ENCODE results near the gene CELA2A. TPM values are rescaled to one million over a fixed set of nuclear protein-coding genes. Genes with fewer than 3 reads are reported as not detected.

CELA2A gene
- polyA plus RNA-seq, 1 of the 3 experiments (the other 2 are of a cell fraction): not detected

GRCh38 chr1:15472587-15472986 is 16.1 kb downstream of the CELA2A start:
- Histone ChIP-seq H4K20me1 (ENCODE audit: insufficient read depth) (no peaks in the 10 kb centered on the region), H3K27ac (ENCODE audit: low read depth in 2 of 2, low read length in 1 of 2) (no peak overlapping the region), H3K9me2 (no peaks in the 10 kb centered on the region), H3F3A (replicated peaks; ENCODE audit: insufficient read depth) (no peaks in the 10 kb centered on the region), H3K4me2 (no peak overlapping the region), H3K27me3 (ENCODE audit: insufficient read depth) (no peaks in the 10 kb centered on the region), H3K4me3 (ENCODE audit: low read depth in 2 of 2, low read length in 1 of 2) (no peak overlapping the region), H3K9ac (no peak overlapping the region), H3K9me3 (no peaks in the 10 kb centered on the region), H3K79me2 (ENCODE audit: insufficient read depth) (no peaks in the 10 kb centered on the region), H3K36me3 (replicated peaks in 1 of 2; ENCODE audit: control insufficient read depth in 1 of 2, insufficient read depth in 2 of 2, low read length in 1 of 2) (no peaks in the 10 kb centered on the region), H2AFZ (ENCODE audit: low read depth) (no peak overlapping the region), H3K4me1 (ENCODE audit: control insufficient read depth in 1 of 2, insufficient read depth in 2 of 2, low read depth in 1 of 2, low read length in 1 of 2) (peaks cover 0 to 2% of the 10 kb centered on the region in 2 experiments; a peak in 1 of 4 replicates)
- POLR2A ChIA-PET: no interaction called here
- CTCF ChIA-PET: interaction anchor here (1.0 kb wide), 1 partner anchor 168 kb away, joined by 3 read pairs; no protein-coding TSS in a partner anchor
- WGBS (ENCODE audit: low lambda C conversion rate): 82% methylated on average over 11 of the region's 11 CpGs
- DNase-seq: no peak
- TF ChIP-seq ZBTB33 (IDR thresholded peaks at IDR 0.05; ENCODE audit: borderline replicate concordance, low read depth) (no peak), TCF12 (IDR thresholded peaks at IDR 0.05) (no peak), FOXM1 (IDR thresholded peaks at IDR 0.05; ENCODE audit: low read depth) (no peak), RCOR1 (IDR thresholded peaks at IDR 0.05; ENCODE audit: low read length) (no peak), MEF2A (IDR thresholded peaks at IDR 0.05; ENCODE audit: borderline replicate concordance, low read depth) (no peak), FOXJ3 (CRISPR knock-in tag; IDR thresholded peaks at IDR 0.05) (no peak), RXRA (IDR thresholded peaks at IDR 0.05; ENCODE audit: borderline replicate concordance, low read depth) (no peak), EZH2phosphoT487 (IDR thresholded peaks at IDR 0.05; ENCODE audit: borderline replicate concordance, low read depth) (no peak), FOSL2 (IDR thresholded peaks at IDR 0.05; ENCODE audit: borderline replicate concordance, low read depth) (no peak), IRF3 (IDR thresholded peaks at IDR 0.05; ENCODE audit: low read depth, low read length) (no peak), SMC3 (IDR thresholded peaks at IDR 0.05; ENCODE audit: low read depth, low read length) (no peak), GATA2 (CRISPR knock-in tag; IDR thresholded peaks at IDR 0.05) (no peak), NRF1 (IDR thresholded peaks at IDR 0.05; ENCODE audit: low read depth, low read length) (no peak), SIN3A (IDR thresholded peaks at IDR 0.05; ENCODE audit: borderline replicate concordance, low read depth, low read length) (no peak), NFIC (IDR thresholded peaks at IDR 0.05; ENCODE audit: borderline replicate concordance) (no peak), CHD2 (IDR thresholded peaks at IDR 0.05; ENCODE audit: low read length, partially characterized antibody) (no peak), EP300 (IDR thresholded peaks at IDR 0.05; ENCODE audit: borderline replicate concordance in 1 of 2, low read depth in 1 of 2, low read length in 1 of 2) (no peak), GABPA (IDR thresholded peaks at IDR 0.05; ENCODE audit: low read depth) (no peak)

All from SK-N-SH (cell line).